HG03575 (cell line): ENCODE results near the gene SCARB1.

Source experiments
- ATAC-seq: cut with Tn5 transposase; IDR thresholded peaks from one replicate; pipeline ENCODE4 v1.9.1; 2021; ENCODE audit not compliant: unreplicated experiment, insufficient number of reproducible peaks, low FRiP score; ENCODE audit errors: extremely low read depth

The SCARB1 gene

DNA sequence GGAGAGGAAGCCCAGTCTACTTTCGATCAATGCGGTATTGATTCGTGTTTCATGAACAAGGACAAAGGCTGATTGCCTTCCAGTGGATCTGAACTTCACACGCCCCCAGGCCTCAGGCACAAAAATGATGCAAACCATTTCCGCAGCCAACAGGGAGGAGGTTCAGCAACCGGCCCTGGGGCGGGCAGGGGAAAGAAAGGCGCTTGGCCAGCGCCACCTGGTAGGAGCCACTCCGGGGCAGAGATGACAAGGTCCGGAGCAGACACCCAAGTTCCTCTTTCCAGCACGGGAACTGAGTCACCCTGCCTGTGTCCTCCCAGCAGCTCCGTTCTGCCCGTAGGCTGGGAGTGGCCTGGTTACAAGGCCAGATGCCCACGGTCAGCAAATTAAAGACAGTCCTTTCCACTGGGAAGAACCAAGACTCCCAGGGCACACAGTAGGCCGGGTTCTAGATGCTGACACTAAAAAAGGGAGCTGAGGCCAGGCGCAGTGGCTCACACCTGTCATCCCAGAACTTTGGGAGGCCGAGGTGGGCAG, 136.3 kb downstream of the SCARB1 start:
- ATAC-seq = no peak
